HEK293 (cell line): ENCODE measurements around the gene SLC45A2.
A peak's percentile ranks its signal among the peaks of the same experiment; 100 is the strongest.
"Not testable (repeated sequence)": the region's sequence is repeated elsewhere in the genome, so short reads cannot be mapped to it uniquely, and the experiment has no call there.

Experiments
- CTCF ChIA-PET: fragments of 350-600 bp; formaldehyde crosslinking; extraction: SDS; loops from one replicate; lab custom pipeline; 2021; ENCODE audit warnings: antibody characterized with exemption; lab: Yijun Ruan, JAX
- POLR2A ChIA-PET: fragments of 300-600 bp; formaldehyde crosslinking; extraction: SDS; loops from one replicate; lab custom pipeline; 2020; ENCODE audit warnings: antibody characterized with exemption, inconsistent platforms; lab: Yijun Ruan, JAX
- H3K27ac ChIP-seq: fragments of 200-500 bp; sonication (Bioruptor generic); 2 replicates; pipeline ENCODE4 v1.5.1; 2014; ENCODE audit warnings: low read depth, low read length, control low read depth, inconsistent platforms; ENCODE audit errors: extremely low read depth
- H3K36me3 ChIP-seq, 2 experiments: fragments of 200-500 bp in 1 of 2; sonication (Bioruptor generic) in 1 of 2; 1 replicate in 1 of 2; 2 replicates in 1 of 2; pipeline ENCODE4 v1.5.1; 2014 to 2017; ENCODE audit warnings: inconsistent platforms in 2 of 2, low read length in 2 of 2; ENCODE audit not compliant: control insufficient read depth in 2 of 2, insufficient read depth in 1 of 2
- H3K4me1 ChIP-seq: fragments of 200-500 bp; sonication (Bioruptor generic); 2 replicates; pipeline ENCODE4 v1.5.1; 2014; ENCODE audit warnings: mild to moderate bottlenecking, low read length, inconsistent platforms; ENCODE audit not compliant: control insufficient read depth, insufficient read depth
- H3K4me3 ChIP-seq: 2 replicates; pipeline ENCODE4 v1.5.1; 2011; ENCODE audit warnings: low read depth, mild to moderate bottlenecking, control low read depth, low read length, moderate library complexity
- H3K9me3 ChIP-seq: fragments of 200-500 bp; sonication (Bioruptor generic); 2 replicates; pipeline ENCODE4 v1.5.1; 2014; ENCODE audit warnings: low read depth, low read length, inconsistent platforms; ENCODE audit not compliant: control insufficient read depth, insufficient read depth
- FEZF1 ChIP-seq: fragments of 450-650 bp; formaldehyde crosslinking; IDR thresholded peaks from 2 replicates; pipeline ENCODE4 v1.5.1; 2016; ENCODE audit warnings: missing biosample characterization, missing genetic modification characterization
- GLI2 ChIP-seq: fragments of 450-650 bp; formaldehyde crosslinking; IDR thresholded peaks from 2 replicates; pipeline ENCODE4; 2017; ENCODE audit warnings: missing biosample characterization, missing genetic modification characterization, low read depth, borderline replicate concordance
- MYNN ChIP-seq: fragments of 450-650 bp; formaldehyde crosslinking; IDR thresholded peaks from 2 replicates; pipeline ENCODE4 v1.5.1; 2016; ENCODE audit warnings: missing biosample characterization, missing genetic modification characterization, borderline replicate concordance
- SALL2 ChIP-seq: fragments of 450-650 bp; formaldehyde crosslinking; IDR thresholded peaks from 2 replicates; pipeline ENCODE4 v1.5.0; 2017; ENCODE audit warnings: missing biosample characterization, mild to moderate bottlenecking, missing genetic modification characterization, borderline replicate concordance
- SCRT2 ChIP-seq: fragments of 450-650 bp; formaldehyde crosslinking; IDR thresholded peaks from 2 replicates; pipeline ENCODE4 v1.5.1; 2016; ENCODE audit warnings: missing biosample characterization, missing genetic modification characterization
- ZNF184 ChIP-seq: fragments of 450-650 bp; IDR thresholded peaks from 2 replicates; pipeline ENCODE4 v1.5.1; 2018; ENCODE audit warnings: missing biosample characterization, mild to moderate bottlenecking, missing genetic modification characterization
- ZNF248 ChIP-seq: fragments of 450-650 bp; formaldehyde crosslinking; IDR thresholded peaks from 2 replicates; pipeline ENCODE4 v1.5.1; 2017; ENCODE audit warnings: missing biosample characterization, missing genetic modification characterization
- ZNF335 ChIP-seq: fragments of 450-650 bp; formaldehyde crosslinking; conservative IDR thresholded peaks from 2 replicates; pipeline ENCODE4 v1.5.1; 2016; ENCODE audit warnings: missing biosample characterization, missing genetic modification characterization
- ZNF548 ChIP-seq: fragments of 450-650 bp; formaldehyde crosslinking; IDR thresholded peaks from 2 replicates; pipeline ENCODE4 v1.5.1; 2016; ENCODE audit warnings: missing biosample characterization, missing genetic modification characterization
- ZNF610 ChIP-seq: fragments of 450-650 bp; formaldehyde crosslinking; IDR thresholded peaks from 2 replicates; pipeline ENCODE4 v1.5.1; 2016; ENCODE audit warnings: missing biosample characterization, missing genetic modification characterization, borderline replicate concordance
- ZNF626 ChIP-seq: fragments of 450-650 bp; sonication (Bioruptor Pico); formaldehyde crosslinking; IDR thresholded peaks from 2 replicates; pipeline ENCODE4 v1.5.1; 2018; ENCODE audit warnings: missing biosample characterization, missing genetic modification characterization, inconsistent platforms
- ZNF792 ChIP-seq: fragments of 450-650 bp; formaldehyde crosslinking; IDR thresholded peaks from 2 replicates; pipeline ENCODE4 v1.5.1; 2016; ENCODE audit warnings: missing biosample characterization, missing genetic modification characterization
- TF ChIP-seq, protein P1 (sequence below): fragments of 450-650 bp; formaldehyde crosslinking; IDR thresholded peaks from 2 replicates; pipeline ENCODE4 v1.5.1; 2016; ENCODE audit warnings: missing biosample characterization, missing genetic modification characterization
- TF ChIP-seq, protein P2 (sequence below): fragments of 450-650 bp; formaldehyde crosslinking; IDR thresholded peaks from 2 replicates; pipeline ENCODE4 v1.5.1; 2016; ENCODE audit warnings: missing biosample characterization, missing genetic modification characterization
- TF ChIP-seq, protein P3 (sequence below): fragments of 450-650 bp; formaldehyde crosslinking; IDR thresholded peaks from 2 replicates; pipeline ENCODE4 v1.5.1; 2017; ENCODE audit warnings: missing biosample characterization, missing genetic modification characterization

Gene SLC45A2

DNA sequence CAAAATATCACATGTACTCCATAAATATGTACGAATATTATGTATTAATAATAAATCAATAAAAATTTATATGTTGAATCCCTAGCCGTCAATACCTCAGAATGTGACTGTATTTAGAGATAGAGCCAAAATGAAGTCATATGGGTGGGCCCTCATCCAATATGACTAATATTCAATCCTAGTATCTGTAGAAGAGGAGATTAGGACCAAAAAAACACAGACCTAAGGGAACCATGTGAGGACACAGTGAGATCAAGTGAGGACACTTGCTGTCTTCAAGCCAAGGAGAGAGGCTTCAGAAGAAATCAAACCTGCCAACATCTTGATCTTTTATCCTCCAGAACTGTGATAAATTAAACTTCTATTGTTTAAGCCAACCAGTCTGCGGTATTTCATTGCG lies 27.0 kb upstream of the SLC45A2 start (continued):
- TF ChIP-seq ZNF610 (tag by site-specific recombination) (no peak), ZNF626 (tag by site-specific recombination) (no peak), ZNF248 (tag by site-specific recombination) (no peak), ZNF548 (tag by site-specific recombination) (no peak), MYNN (tag by site-specific recombination) (no peak), GLI2 (tag by site-specific recombination) (no peak), SALL2 (tag by site-specific recombination) (no peak)
- TF ChIP-seq, protein P1, sequence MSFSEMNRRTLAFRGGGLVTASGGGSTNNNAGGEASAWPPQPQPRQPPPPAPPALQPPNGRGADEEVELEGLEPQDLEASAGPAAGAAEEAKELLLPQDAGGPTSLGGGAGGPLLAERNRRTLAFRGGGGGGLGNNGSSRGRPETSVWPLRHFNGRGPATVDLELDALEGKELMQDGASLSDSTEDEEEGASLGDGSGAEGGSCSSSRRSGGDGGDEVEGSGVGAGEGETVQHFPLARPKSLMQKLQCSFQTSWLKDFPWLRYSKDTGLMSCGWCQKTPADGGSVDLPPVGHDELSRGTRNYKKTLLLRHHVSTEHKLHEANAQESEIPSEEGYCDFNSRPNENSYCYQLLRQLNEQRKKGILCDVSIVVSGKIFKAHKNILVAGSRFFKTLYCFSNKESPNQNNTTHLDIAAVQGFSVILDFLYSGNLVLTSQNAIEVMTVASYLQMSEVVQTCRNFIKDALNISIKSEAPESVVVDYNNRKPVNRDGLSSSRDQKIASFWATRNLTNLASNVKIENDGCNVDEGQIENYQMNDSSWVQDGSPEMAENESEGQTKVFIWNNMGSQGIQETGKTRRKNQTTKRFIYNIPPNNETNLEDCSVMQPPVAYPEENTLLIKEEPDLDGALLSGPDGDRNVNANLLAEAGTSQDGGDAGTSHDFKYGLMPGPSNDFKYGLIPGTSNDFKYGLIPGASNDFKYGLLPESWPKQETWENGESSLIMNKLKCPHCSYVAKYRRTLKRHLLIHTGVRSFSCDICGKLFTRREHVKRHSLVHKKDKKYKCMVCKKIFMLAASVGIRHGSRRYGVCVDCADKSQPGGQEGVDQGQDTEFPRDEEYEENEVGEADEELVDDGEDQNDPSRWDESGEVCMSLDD (tag by site-specific recombination) = no peak
- TF ChIP-seq, protein P2, sequence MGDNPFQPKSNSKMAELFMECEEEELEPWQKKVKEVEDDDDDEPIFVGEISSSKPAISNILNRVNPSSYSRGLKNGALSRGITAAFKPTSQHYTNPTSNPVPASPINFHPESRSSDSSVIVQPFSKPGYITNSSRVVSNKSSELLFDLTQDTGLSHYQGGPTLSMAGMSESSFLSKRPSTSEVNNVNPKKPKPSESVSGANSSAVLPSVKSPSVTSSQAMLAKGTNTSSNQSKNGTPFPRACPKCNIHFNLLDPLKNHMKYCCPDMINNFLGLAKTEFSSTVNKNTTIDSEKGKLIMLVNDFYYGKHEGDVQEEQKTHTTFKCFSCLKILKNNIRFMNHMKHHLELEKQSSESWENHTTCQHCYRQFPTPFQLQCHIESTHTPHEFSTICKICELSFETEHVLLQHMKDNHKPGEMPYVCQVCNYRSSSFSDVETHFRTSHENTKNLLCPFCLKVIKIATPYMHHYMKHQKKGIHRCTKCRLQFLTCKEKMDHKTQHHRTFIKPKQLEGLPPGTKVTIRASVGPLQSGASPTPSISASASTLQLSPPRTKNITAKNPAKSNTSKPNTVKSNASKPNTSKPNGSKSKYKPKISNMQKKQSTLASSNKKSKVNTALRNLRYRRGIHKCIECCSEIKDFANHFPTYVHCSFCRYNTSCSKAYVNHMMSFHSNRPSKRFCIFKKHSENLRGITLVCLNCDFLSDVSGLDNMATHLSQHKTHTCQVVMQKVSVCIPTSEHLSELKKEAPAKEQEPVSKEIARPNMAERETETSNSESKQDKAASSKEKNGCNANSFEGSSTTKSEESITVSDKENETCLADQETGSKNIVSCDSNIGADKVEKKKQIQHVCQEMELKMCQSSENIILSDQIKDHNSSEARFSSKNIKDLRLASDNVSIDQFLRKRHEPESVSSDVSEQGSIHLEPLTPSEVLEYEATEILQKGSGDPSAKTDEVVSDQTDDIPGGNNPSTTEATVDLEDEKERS (tag by site-specific recombination) = no peak

DNA sequence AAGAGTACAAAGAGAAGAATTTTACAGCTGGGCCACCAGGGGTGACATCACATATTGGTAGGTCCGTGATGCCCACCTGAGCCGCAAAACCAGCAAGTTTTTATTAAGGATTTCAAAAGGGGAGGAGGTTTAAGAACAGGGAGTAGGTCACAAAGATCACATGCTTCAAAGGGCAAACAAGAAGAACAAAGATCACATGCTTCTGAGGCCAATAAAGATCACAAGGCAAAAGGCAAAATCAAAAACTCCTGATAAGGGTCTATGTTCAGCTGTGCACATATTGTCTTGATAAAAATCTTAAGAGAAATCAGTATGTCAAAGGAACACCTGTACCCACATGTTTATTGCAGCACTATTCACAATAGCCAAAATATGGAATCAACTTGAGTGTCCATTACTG lies 25.7 kb upstream of the SLC45A2 start:
- H3K36me3 ChIP-seq, H3K27ac ChIP-seq, POLR2A ChIA-PET, H3K9me3 ChIP-seq, H3K4me3 ChIP-seq, H3K4me1 ChIP-seq: not testable (repeated sequence)
- CTCF ChIA-PET = interaction anchor here (0.9 to 1.3 kb wide), 2 partner anchors 12 to 276 kb away, joined by 3 to 5 read pairs; no protein-coding TSS in a partner anchor

DNA sequence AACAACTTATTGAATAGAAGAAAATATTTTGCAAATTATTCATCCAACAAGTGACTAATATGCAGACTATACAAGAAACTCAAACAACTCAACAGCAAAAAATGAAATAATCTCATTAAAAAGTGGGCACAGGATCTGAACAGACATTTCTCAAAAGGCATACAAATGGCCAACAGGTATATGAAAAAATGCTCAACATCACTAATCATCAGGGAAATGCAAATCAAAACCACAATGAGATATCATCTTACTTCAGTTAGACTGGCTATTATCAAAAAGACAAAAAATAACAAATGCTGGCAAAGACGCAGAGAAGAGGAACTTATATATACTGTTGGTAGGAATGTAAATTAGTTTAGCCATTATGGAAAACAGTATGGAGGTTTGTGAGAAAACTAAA lies 25.1 kb upstream of the SLC45A2 start:
- ChIA-PET POLR2A (no interaction called here), CTCF (interaction anchor here (1.1 kb wide), 1 partner anchor 10 kb away, joined by 3 read pairs; no protein-coding TSS in a partner anchor)
- H3K9me3 ChIP-seq = no peaks in the 10 kb centered on the region; the same call in 1 of the 2 replicates
- H3K36me3 ChIP-seq = peaks cover 0 to 4% of the 10 kb centered on the region in 2 experiments; a peak in 1 of 3 replicates
- no peak overlapping the region for H3K27ac ChIP-seq
- no peak overlapping the region for H3K4me3 ChIP-seq
- peaks cover 9% of the 10 kb centered on the region for H3K4me1 ChIP-seq
- TF ChIP-seq FEZF1 = peak; percentile 53
- peak; percentile 74 for TF ChIP-seq SCRT2 (tag by site-specific recombination)
- TF ChIP-seq ZNF792 (tag by site-specific recombination) = no peak

DNA sequence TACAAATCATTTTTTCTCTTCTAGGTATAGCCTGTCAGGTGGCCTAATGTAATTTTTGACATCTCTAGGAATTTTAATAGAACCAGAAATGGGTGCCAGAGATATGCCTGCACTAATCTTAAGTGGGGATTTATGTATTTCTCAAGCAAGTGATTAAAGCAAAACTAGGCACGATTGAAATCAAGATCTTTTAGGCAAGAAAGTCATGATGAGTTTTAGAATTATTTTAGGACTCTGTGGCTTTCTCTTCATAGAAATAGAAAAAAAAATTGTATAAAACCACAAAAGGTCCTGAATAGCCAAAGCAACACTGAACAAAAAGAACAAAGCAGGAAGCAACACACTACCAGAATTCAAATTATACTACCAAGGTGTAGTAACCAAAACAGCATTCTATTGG lies 24.3 kb upstream of the SLC45A2 start:
- ChIA-PET POLR2A (interaction anchor here (0.8 to 1.5 kb wide), 10 partner anchors 9 to 920 kb away, joined by 3 to 6 read pairs (median 4); partner anchors contain the start of genes C1QTNF3 and DNAJC21), CTCF (interaction anchor here (1.1 to 1.7 kb wide), 2 partner anchors 9 to 11 kb away, joined by 3 to 9 read pairs; no protein-coding TSS in a partner anchor)
- Histone ChIP-seq H3K36me3 (peaks cover 0 to 10% of the 10 kb centered on the region in 2 experiments; a peak in 1 of 3 replicates), H3K9me3 (no peaks in the 10 kb centered on the region; the same call in 1 of the 2 replicates), H3K27ac (peak overlapping the region; percentile 92; the same call in 1 of the 2 replicates), H3K4me3 (no peak overlapping the region), H3K4me1 (peaks cover 9% of the 10 kb centered on the region)
- TF ChIP-seq, protein P3, sequence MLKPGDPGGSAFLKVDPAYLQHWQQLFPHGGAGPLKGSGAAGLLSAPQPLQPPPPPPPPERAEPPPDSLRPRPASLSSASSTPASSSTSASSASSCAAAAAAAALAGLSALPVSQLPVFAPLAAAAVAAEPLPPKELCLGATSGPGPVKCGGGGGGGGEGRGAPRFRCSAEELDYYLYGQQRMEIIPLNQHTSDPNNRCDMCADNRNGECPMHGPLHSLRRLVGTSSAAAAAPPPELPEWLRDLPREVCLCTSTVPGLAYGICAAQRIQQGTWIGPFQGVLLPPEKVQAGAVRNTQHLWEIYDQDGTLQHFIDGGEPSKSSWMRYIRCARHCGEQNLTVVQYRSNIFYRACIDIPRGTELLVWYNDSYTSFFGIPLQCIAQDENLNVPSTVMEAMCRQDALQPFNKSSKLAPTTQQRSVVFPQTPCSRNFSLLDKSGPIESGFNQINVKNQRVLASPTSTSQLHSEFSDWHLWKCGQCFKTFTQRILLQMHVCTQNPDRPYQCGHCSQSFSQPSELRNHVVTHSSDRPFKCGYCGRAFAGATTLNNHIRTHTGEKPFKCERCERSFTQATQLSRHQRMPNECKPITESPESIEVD (tag by site-specific recombination) = 0 out of 2 replicates have a peak, but pooled peaks have one; percentile 14
- TF ChIP-seq ZNF184 (tag by site-specific recombination) (no peak), ZNF335 (tag by site-specific recombination) (peak; percentile 93)
